ENCODE measurements around the gene PPP1R13B. TPM values are rescaled to one million over a fixed set of nuclear protein-coding genes. Genes with fewer than 3 reads are reported as not detected.

Gene PPP1R13B
- total RNA-seq, 1 donor from 2014 or later, result 2.5 TPM

GRCh38 chr14:103711516-103712431 lies 135.6 kb downstream of the PPP1R13B start:
- H3K79me2 ChIP-seq (ENCODE audit: low read depth), result peaks cover 37% of the 10 kb centered on the region
- H3K27ac Mint-ChIP-seq, result no peak overlapping the region
- no peaks in the 10 kb centered on the region for H3K27me3 ChIP-seq
- H3K9me3 Mint-ChIP-seq, result no peaks in the 10 kb centered on the region
- no peak overlapping the region for H2AFZ ChIP-seq (replicated peaks)
- H3K27me3 Mint-ChIP-seq (ENCODE audit: insufficient read depth, low read depth), result no peaks in the 10 kb centered on the region
- peak overlapping the region; percentile 27 for H3K4me2 ChIP-seq
- H3K9me3 ChIP-seq (ENCODE audit: low read depth), result no peaks in the 10 kb centered on the region
- peaks cover 57% of the 10 kb centered on the region for H4K20me1 ChIP-seq (ENCODE audit: low read depth)
- no peak overlapping the region for H3K4me3 ChIP-seq
- H3K9ac ChIP-seq, result no peak overlapping the region
- no peaks in the 10 kb centered on the region for H3K36me3 ChIP-seq
- H3K4me3 Mint-ChIP-seq, result peak overlapping the region; percentile 41
- peaks cover 17% of the 10 kb centered on the region for H3K36me3 Mint-ChIP-seq
- no peak for DNase-seq (ENCODE audit: low spot score)
- peaks cover 19% of the 10 kb centered on the region for H3K4me1 ChIP-seq
- H3F3A ChIP-seq (ENCODE audit: low read depth), result peaks cover 15% of the 10 kb centered on the region
- H3K27ac ChIP-seq, result peak overlapping the region; percentile 20
- H3K4me1 Mint-ChIP-seq, result peaks cover 30% of the 10 kb centered on the region
- TF ChIP-seq CTCF (IDR thresholded peaks at IDR 0.05) (no peak), EZH2 (IDR thresholded peaks at IDR 0.05) (no peak), EZH2phosphoT487 (IDR thresholded peaks at IDR 0.05) (no peak)

- H3K36me3 ChIP-seq, result no peaks in the 10 kb centered on the region
- H3K27ac ChIP-seq, result peak overlapping the region; percentile 20
- H3F3A ChIP-seq (ENCODE audit: low read depth), result peaks cover 15% of the 10 kb centered on the region
- H3K79me2 ChIP-seq (ENCODE audit: low read depth), result peaks cover 28% of the 10 kb centered on the region
- no peak for DNase-seq (ENCODE audit: low spot score)
- no peak overlapping the region for H3K9ac ChIP-seq
- Mint-ChIP-seq H3K4me1 (peaks cover 27% of the 10 kb centered on the region), H3K27ac (no peak overlapping the region), H3K9me3 (no peaks in the 10 kb centered on the region), H3K27me3 (ENCODE audit: insufficient read depth, low read depth) (peaks cover 3% of the 10 kb centered on the region), H3K4me3 (peak overlapping the region; percentile 41), H3K36me3 (peaks cover 17% of the 10 kb centered on the region)
- H4K20me1 ChIP-seq (ENCODE audit: low read depth), result peaks cover 52% of the 10 kb centered on the region
- no peaks in the 10 kb centered on the region for H3K9me3 ChIP-seq (ENCODE audit: low read depth)
- H3K4me2 ChIP-seq, result peak overlapping the region; percentile 27
- peaks cover 14% of the 10 kb centered on the region for H3K4me1 ChIP-seq
- TF ChIP-seq EZH2 (IDR thresholded peaks at IDR 0.05) (no peak), CTCF (IDR thresholded peaks at IDR 0.05) (no peak), EZH2phosphoT487 (IDR thresholded peaks at IDR 0.05) (no peak)
- H3K4me3 ChIP-seq, result no peak overlapping the region
- H3K27me3 ChIP-seq, result no peaks in the 10 kb centered on the region
- H2AFZ ChIP-seq (replicated peaks), result no peak overlapping the region
Measured at GRCh38 chr14:103710771-103711377, 136.5 kb downstream of the PPP1R13B start.

- peaks cover 25% of the 10 kb centered on the region for H3K79me2 ChIP-seq (ENCODE audit: low read depth)
- Mint-ChIP-seq H3K36me3 (peaks cover 18% of the 10 kb centered on the region), H3K27ac (peak overlapping the region; percentile 81), H3K9me3 (no peaks in the 10 kb centered on the region), H3K27me3 (ENCODE audit: insufficient read depth, low read depth) (peaks cover 5% of the 10 kb centered on the region), H3K4me1 (peaks cover 32% of the 10 kb centered on the region), H3K4me3 (no peak overlapping the region)
- peaks cover 14% of the 10 kb centered on the region for H3K4me1 ChIP-seq
- H3K4me3 ChIP-seq, result no peak overlapping the region
- no peaks in the 10 kb centered on the region for H3K36me3 ChIP-seq
- no peaks in the 10 kb centered on the region for H3K9me3 ChIP-seq (ENCODE audit: low read depth)
- H3K27me3 ChIP-seq, result no peaks in the 10 kb centered on the region
- no peak overlapping the region for H2AFZ ChIP-seq (replicated peaks)
- H4K20me1 ChIP-seq (ENCODE audit: low read depth), result peaks cover 61% of the 10 kb centered on the region
- H3K27ac ChIP-seq, result no peak overlapping the region
- no peak overlapping the region for H3K9ac ChIP-seq
- no peak for DNase-seq (ENCODE audit: low spot score)
- H3F3A ChIP-seq (ENCODE audit: low read depth), result peaks cover 20% of the 10 kb centered on the region
- TF ChIP-seq CTCF (IDR thresholded peaks at IDR 0.05), result no peak
- no peak for TF ChIP-seq EZH2 (IDR thresholded peaks at IDR 0.05)
- TF ChIP-seq EZH2phosphoT487 (IDR thresholded peaks at IDR 0.05), result no peak
- no peak overlapping the region for H3K4me2 ChIP-seq
Measured at GRCh38 chr14:103709814-103710213, 137.6 kb downstream of the PPP1R13B start.
